ENCODE results near the gene MAP7D3.

GRCh38 chrX:136200466-136200865 lies 50.7 kb downstream of the MAP7D3 start:
- TF ChIP-seq TEAD4 (IDR thresholded peaks at IDR 0.05) (no peak), FOXM1 (IDR thresholded peaks at IDR 0.05; ENCODE audit: borderline replicate concordance, low read depth) (no peak), EP300 (IDR thresholded peaks at IDR 0.05; ENCODE audit: borderline replicate concordance) (no peak), NFIC (IDR thresholded peaks at IDR 0.05) (no peak), ZBTB7A (IDR thresholded peaks at IDR 0.05; ENCODE audit: low read depth) (no peak), USF1 (IDR thresholded peaks at IDR 0.05) (no peak), REST (IDR thresholded peaks at IDR 0.05; ENCODE audit: low read depth) (no peak), RAD21 (IDR thresholded peaks at IDR 0.05; ENCODE audit: low read depth) (peak; percentile 42; the same call in 1 of the 2 replicates), CEBPB (IDR thresholded peaks at IDR 0.05) (no peak)

Data from Ishikawa (cell line).